Nephron progenitor cell (in vitro differentiated cells): ENCODE data around the gene KRI1.

Experiments used
- DNase-seq: peaks from one replicate; pipeline ENCODE4 v3.0.0; 2021
- H3K27ac Mint-ChIP-seq: 2 replicates; pipeline ENCODE4 v1.8.0; 2021; ENCODE audit warnings: mild to moderate bottlenecking, moderate library complexity, mixed read lengths
- H3K27me3 Mint-ChIP-seq: 2 replicates; pipeline ENCODE4 v1.8.0; 2021; ENCODE audit warnings: mild to moderate bottlenecking, low read depth, mixed read lengths; ENCODE audit not compliant: poor library complexity
- H3K36me3 Mint-ChIP-seq: 2 replicates; pipeline ENCODE4 v1.8.0; 2021; ENCODE audit warnings: low read depth, mixed read lengths
- H3K4me1 Mint-ChIP-seq: 2 replicates; pipeline ENCODE4 v1.8.0; 2021; ENCODE audit warnings: mixed read lengths
- H3K4me3 Mint-ChIP-seq: 2 replicates; pipeline ENCODE4 v1.8.0; 2021; ENCODE audit warnings: mild to moderate bottlenecking, moderate library complexity, mixed read lengths
- H3K9me3 Mint-ChIP-seq: 2 replicates; pipeline ENCODE4 v1.8.0; 2021; ENCODE audit warnings: mild to moderate bottlenecking, moderate library complexity, mixed read lengths
- TF ChIP-seq, protein P1 (sequence below): fragments of 200-600 bp; sonication (generic); IDR thresholded peaks from 2 replicates; pipeline ENCODE4 v1.5.0; 2021; ENCODE audit warnings: antibody characterized with exemption

The KRI1 gene

GRCh38 chr19:10568826-10569651 lies 3.2 kb upstream of the KRI1 start, which contains the start of gene CDKN2D:
TSS of gene CDKN2D (minus strand) at chr19:10568979. CDS start at chr19:10568653, 326 bp downstream.
- Mint-ChIP-seq H3K4me1 (peaks cover 59% of the 10 kb centered on the region), H3K4me3 (peak within 1 kb of the TSS; percentile 94), H3K36me3 (no peaks in the 10 kb centered on the region), H3K9me3 (no peaks in the 10 kb centered on the region), H3K27me3 (peaks cover 18% of the 10 kb centered on the region), H3K27ac (peak within 1 kb of the TSS; percentile 98)
- TF ChIP-seq, protein P1, sequence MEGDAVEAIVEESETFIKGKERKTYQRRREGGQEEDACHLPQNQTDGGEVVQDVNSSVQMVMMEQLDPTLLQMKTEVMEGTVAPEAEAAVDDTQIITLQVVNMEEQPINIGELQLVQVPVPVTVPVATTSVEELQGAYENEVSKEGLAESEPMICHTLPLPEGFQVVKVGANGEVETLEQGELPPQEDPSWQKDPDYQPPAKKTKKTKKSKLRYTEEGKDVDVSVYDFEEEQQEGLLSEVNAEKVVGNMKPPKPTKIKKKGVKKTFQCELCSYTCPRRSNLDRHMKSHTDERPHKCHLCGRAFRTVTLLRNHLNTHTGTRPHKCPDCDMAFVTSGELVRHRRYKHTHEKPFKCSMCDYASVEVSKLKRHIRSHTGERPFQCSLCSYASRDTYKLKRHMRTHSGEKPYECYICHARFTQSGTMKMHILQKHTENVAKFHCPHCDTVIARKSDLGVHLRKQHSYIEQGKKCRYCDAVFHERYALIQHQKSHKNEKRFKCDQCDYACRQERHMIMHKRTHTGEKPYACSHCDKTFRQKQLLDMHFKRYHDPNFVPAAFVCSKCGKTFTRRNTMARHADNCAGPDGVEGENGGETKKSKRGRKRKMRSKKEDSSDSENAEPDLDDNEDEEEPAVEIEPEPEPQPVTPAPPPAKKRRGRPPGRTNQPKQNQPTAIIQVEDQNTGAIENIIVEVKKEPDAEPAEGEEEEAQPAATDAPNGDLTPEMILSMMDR = no peak
- peak; percentile 100 for DNase-seq

- Mint-ChIP-seq H3K27ac (peak overlapping the region; percentile 29), H3K4me1 (peaks cover 59% of the 10 kb centered on the region), H3K27me3 (peaks cover 18% of the 10 kb centered on the region), H3K9me3 (no peaks in the 10 kb centered on the region), H3K4me3 (peak overlapping the region; percentile 94), H3K36me3 (no peaks in the 10 kb centered on the region)
- TF ChIP-seq, protein P1 = no peak
- DNase-seq = no peak
Observed at GRCh38 chr19:10568062-10568825, 2.4 kb upstream of the KRI1 start.

- H3K9me3 Mint-ChIP-seq = no peaks in the 10 kb centered on the region
- peaks cover 18% of the 10 kb centered on the region for H3K27me3 Mint-ChIP-seq
- no peak for DNase-seq
- TF ChIP-seq, protein P1 = no peak
- H3K4me3 Mint-ChIP-seq = peak overlapping the region; percentile 94
- no peaks in the 10 kb centered on the region for H3K36me3 Mint-ChIP-seq
- H3K27ac Mint-ChIP-seq = peak overlapping the region; percentile 29
- H3K4me1 Mint-ChIP-seq = peaks cover 58% of the 10 kb centered on the region
Observed at GRCh38 chr19:10567656-10568055, 1.8 kb upstream of the KRI1 start.

DNA sequence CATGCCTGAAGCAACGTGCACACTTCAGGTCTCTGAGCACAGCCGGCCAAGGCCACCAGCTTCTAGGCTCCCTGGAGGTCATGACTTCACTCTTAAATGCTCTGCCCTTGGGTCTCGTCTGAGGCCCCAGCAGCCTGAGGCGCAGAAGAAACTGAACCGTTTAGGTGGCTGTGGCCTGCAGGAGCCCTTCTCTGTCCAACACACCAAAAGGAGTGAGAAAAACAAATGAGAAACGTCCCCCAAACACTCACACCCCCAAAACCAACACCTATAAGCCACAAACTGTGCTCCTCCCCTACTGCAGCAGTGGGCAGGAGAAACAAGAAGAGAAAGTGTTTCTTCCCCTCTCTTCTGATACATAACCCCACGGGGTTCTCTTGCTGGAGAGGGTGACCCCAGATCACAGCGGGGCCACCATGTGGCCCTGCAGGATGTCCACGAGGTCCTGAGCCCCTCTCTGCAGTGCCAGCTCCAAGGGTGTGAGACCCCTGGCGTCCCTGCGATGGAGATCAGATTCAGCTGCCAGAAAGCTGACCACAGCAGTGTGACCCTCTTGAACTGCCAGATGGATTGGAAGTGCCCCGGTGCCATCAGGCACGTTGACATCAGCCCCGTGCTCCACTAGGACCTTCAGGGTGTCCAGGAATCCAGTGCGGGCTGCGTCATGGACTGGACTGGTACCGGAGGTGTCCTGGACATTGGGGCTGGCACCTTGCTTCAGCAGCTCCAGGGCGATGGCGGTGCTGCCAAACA lies 1.0 kb upstream of the KRI1 start:
- H3K4me1 Mint-ChIP-seq = peaks cover 51% of the 10 kb centered on the region
- peak overlapping the region; percentile 12 for H3K27ac Mint-ChIP-seq
- H3K9me3 Mint-ChIP-seq = no peaks in the 10 kb centered on the region
- no peaks in the 10 kb centered on the region for H3K36me3 Mint-ChIP-seq
- H3K4me3 Mint-ChIP-seq = peak overlapping the region; percentile 94
- peaks cover 18% of the 10 kb centered on the region for H3K27me3 Mint-ChIP-seq
- TF ChIP-seq, protein P1 = no peak
- no peak for DNase-seq

DNA sequence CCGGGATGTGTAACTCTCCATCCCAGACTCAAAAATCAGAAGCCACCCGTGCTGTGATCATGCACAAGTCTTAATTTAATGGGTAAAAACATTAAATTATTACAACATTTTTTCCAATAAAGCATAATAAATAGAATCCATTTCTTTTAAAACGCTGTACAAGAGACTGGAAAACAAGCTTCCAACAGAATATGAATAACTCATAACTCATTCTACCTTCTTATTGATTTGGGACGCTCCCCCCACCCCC lies 523 bp upstream of the KRI1 start:
- Mint-ChIP-seq H3K4me3 (peak overlapping the region; percentile 94), H3K27me3 (peaks cover 18% of the 10 kb centered on the region), H3K27ac (peak overlapping the region; percentile 12), H3K9me3 (no peaks in the 10 kb centered on the region), H3K36me3 (peaks cover 2% of the 10 kb centered on the region), H3K4me1 (peaks cover 51% of the 10 kb centered on the region)
- TF ChIP-seq, protein P1 = no peak
- DNase-seq = no peak
